K562 treated with DMSO at 1 percent for 4 hours (cell line): Measurements from ENCODE around the gene DSG3. TPM values are rescaled to one million over a fixed set of nuclear protein-coding genes. Genes with fewer than 3 reads are reported as not detected.

Experiments used
- total RNA-seq: library from RNA; unstranded; fragments of 300-600 nt; gene quantifications from 2 replicates; pipeline ENCODE4 v1.2.3, GENCODE V29; 2022; ENCODE audit not compliant: insufficient read depth

Gene DSG3, protein sequence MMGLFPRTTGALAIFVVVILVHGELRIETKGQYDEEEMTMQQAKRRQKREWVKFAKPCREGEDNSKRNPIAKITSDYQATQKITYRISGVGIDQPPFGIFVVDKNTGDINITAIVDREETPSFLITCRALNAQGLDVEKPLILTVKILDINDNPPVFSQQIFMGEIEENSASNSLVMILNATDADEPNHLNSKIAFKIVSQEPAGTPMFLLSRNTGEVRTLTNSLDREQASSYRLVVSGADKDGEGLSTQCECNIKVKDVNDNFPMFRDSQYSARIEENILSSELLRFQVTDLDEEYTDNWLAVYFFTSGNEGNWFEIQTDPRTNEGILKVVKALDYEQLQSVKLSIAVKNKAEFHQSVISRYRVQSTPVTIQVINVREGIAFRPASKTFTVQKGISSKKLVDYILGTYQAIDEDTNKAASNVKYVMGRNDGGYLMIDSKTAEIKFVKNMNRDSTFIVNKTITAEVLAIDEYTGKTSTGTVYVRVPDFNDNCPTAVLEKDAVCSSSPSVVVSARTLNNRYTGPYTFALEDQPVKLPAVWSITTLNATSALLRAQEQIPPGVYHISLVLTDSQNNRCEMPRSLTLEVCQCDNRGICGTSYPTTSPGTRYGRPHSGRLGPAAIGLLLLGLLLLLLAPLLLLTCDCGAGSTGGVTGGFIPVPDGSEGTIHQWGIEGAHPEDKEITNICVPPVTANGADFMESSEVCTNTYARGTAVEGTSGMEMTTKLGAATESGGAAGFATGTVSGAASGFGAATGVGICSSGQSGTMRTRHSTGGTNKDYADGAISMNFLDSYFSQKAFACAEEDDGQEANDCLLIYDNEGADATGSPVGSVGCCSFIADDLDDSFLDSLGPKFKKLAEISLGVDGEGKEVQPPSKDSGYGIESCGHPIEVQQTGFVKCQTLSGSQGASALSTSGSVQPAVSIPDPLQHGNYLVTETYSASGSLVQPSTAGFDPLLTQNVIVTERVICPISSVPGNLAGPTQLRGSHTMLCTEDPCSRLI
- 0.39 TPM in 1 of 2 replicates, not detected in the other for total RNA-seq

DNA sequence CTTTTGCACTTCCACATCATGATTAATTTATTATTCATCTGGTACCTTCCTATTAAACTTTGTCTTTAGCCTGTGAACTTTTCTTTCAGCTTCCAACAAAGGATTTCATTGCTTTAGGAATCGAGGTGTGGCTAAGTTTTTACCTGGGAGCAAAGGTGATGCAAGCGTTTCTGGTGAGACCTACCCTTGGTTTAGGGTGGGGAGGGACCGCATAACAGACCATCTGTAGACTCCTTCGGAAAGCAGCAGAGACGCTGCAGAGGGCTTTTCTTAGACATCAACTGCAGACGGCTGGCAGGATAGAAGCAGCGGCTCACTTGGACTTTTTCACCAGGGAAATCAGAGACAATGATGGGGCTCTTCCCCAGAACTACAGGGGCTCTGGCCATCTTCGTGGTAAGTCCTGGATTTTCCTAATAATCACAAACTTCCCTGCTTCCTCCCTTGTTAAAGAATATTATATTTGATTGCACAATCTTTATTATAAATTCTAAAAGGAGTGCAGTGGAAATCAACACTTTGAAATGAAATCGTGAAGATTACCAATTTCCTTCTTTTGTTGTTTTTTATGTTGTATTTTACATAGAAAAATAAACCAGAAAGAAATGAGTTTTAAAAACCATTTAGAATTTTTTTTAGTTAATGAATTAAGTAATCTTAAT is at the start of gene DSG3:
DSG3 (plus strand) TSS at position 212 of the 662 bp plus-strand sequence; CDS start at position 349, 137 bp downstream.

DNA sequence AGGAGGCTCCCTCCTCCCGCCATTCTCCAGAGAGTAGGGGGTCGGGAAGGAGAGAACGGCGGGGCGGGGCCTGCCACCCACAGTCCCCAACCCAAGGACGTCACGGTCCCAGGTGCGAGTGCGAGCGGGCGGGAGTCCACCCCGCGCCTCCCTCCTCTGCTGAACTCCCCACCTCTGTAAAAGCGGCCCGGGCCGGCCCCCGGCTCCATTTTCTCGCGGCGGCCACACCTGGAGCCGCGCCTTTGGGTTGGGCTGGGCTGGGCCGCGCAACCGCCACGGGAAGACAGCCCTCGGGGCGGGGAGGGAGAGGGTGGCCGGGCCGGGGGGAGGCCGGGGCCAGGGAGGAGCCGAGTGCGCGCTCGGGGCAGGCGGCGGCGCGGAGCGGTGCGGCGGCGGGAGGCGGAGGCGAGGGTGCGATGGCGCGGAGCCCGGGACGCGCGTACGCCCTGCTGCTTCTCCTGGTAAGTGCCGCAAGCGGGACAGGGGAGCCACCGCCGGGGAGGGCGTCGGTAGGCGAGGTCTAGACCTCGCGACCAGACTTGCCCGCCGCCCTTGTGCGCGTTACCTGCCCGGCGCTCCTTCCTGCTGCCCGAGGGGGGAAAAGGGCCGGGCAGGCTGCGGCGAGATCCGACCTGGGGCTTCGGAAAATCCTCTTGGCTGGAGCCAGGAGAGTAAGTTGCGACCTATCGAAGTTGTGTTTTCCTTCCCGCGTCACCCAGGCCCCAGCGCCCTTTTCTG is 50.5 kb downstream of the DSG3 start, which contains the start of gene DSG2:
DSG2 (plus strand) TSS at position 342 of the 738 bp plus-strand sequence; CDS start at position 417, 75 bp downstream.

Other genes with a start within 250 kb of the DSG3 start
- not detected in 2 replicates for gene DSG1, start 129.6 kb upstream of the DSG3 start, total RNA-seq
- gene DSG4, start 71.0 kb upstream of the DSG3 start, total RNA-seq = not detected in 2 replicates
- gene DSG2, start 50.4 kb downstream of the DSG3 start, total RNA-seq = 21.2 and 21.3 TPM in 2 replicates
- gene TTR, start 144.1 kb downstream of the DSG3 start, total RNA-seq = not detected in 2 replicates
- gene B4GALT6, start 236.8 kb downstream of the DSG3 start, total RNA-seq = not detected in 2 replicates